ENCODE measurements around the gene SRBD1.

SRBD1 gene

GRCh38 chr2:45559436-45559835 lies 51.6 kb downstream of the SRBD1 start:
- in situ Hi-C loops (cut with MboI; ENCODE audit: low sequenced_read_pairs): no loop called here

- in situ Hi-C loops (cut with MboI; ENCODE audit: low sequenced_read_pairs): no loop called here
Measured at GRCh38 chr2:45554742-45555140, 56.3 kb downstream of the SRBD1 start.

DNA sequence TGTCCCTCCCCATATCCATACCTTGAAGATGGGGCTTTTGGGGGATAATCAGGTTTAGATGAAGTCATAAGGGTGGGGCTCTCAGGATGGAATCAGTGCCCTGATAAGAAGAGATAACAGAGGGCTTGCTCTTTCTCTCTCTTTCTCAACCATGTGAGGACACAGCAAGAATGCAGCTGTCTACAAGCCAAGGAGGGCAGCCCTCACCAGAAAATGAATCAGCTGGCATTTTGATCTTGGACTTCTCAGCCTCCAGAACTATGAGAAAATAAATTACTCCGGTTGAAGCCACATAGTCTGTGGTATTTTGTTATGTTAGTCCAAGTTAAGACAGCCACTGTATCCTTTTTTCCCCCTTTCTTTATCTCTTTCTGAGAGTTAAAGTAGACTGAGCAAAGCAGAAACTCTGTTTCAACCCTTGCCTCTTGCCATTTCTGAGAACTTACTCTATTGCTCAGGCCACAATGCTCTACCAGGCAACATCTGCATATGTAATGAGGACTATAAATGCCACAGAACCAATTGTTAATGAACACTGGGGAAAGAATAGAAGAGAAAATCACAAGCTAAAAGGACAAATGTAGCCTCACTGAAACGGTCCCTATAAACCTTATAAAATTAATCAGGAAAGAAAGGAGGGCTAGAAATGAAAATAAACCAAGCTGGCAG lies 56.9 kb downstream of the SRBD1 start:
- in situ Hi-C loops (cut with MboI; ENCODE audit: low sequenced_read_pairs): no loop called here

DNA sequence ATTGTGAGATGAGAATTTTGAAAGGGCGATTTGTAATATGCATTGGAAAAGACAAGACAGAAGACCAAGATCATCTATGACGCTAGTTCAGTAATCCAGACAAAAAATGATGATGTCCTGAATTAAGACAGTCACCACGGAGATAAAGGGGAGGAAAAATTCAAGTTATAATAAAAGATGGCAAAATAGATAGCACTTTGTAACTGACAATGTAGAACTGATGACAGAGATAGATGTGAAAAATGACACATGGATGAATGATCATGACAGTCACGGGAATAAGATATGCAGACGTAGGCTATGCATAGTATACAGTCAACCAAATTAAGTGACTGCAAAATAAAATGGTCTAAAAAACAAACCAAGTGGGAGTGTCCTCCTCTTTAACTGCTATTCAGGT lies 59.2 kb downstream of the SRBD1 start:
- in situ Hi-C loops (cut with MboI; ENCODE audit: low sequenced_read_pairs): no loop called here

DNA sequence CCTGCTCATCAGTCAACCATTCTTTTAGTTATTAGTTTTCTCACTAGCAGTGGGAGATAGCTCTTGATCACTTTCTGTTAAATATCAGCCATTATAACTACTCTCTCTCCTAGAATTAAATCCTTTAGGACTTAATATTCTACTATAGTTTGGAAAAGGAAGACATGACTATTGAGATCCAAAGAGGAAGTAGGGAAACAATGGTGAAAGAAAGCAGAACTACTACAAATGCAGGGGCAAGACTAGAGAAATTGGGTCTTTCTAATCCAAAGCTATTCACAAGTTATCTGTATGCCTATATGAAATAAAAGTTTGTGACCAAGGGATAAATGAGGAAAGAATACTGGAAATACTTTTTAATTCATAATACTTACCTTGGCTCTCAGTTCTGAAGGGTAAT lies 65.1 kb downstream of the SRBD1 start:
- in situ Hi-C loops (cut with MboI; ENCODE audit: low sequenced_read_pairs): no loop called here

- in situ Hi-C loops (cut with MboI; ENCODE audit: low sequenced_read_pairs): no loop called here
Measured at GRCh38 chr2:45543257-45543656, 67.8 kb downstream of the SRBD1 start.

DNA sequence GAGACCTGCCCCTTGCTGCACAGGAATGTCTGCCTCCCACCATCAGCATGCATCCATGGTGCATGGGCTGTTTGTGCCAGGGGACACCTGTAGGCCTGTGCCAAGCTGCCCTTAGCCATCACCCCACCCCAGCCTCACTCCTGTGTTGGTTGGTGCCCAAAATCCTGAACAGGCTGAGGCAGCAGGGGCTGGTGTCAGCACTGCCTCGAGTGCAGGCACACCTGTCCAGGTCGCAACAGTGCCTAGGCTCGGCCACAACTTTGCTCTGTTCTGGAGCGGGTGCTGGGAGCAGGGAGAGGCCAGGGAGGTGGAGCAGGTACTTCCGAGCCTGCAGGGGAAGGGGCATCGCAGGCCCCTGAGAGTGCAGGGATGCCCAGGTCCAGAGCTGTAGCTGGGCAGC lies 69.1 kb downstream of the SRBD1 start:
- in situ Hi-C loops (cut with MboI; ENCODE audit: low sequenced_read_pairs): no loop called here

GRCh38 chr2:45541450-45541849 lies 69.6 kb downstream of the SRBD1 start:
- in situ Hi-C loops (cut with MboI; ENCODE audit: low sequenced_read_pairs): no loop called here

DNA sequence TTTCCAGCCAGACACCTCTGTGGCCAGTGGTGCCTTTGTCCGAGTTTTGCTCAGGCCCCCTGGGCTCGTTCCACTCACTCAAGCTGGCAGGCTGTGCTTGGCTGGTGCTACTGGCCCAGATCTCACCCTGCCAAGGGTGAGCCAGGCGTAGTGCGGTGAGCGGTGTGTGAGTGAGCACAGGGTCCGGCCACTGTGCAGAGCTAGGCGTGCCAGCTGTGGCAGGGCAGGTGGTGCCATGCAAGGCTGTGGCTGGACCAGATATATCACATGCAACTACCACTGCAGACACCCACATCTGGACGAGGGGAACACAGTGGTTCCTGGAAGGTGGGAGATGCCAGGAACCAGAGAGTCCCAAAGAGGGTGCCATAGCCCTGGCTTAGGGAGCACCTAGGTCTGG lies 70.1 kb downstream of the SRBD1 start:
- in situ Hi-C loops (cut with MboI; ENCODE audit: low sequenced_read_pairs): no loop called here

GRCh38 chr2:45533771-45534170 lies 77.3 kb downstream of the SRBD1 start:
- in situ Hi-C loops (cut with MboI; ENCODE audit: low sequenced_read_pairs): no loop called here

DNA sequence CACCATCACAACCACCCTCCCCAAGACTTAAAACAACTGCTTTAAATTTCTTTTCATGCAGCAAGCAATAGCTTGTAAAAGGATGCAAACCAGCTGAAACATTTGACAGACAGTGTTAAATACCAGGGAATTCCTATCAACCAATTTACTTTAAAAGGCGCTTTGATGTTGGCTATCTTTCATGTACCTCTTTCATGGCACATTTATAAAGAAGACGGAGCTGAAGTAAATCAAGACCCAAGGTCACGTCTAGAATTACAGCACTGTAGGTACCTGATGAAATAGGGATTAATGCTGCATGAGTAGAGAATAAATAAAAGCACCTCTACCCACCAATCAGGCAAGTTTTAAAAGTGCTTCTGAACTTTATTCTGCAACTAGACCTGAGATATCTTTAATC lies 78.9 kb downstream of the SRBD1 start:
- in situ Hi-C loops (cut with MboI; ENCODE audit: low sequenced_read_pairs): no loop called here

- in situ Hi-C loops (cut with MboI; ENCODE audit: low sequenced_read_pairs): no loop called here
Measured at GRCh38 chr2:45524016-45524415, 87.1 kb downstream of the SRBD1 start.

- in situ Hi-C loops (cut with MboI; ENCODE audit: low sequenced_read_pairs): no loop called here
Measured at GRCh38 chr2:45518546-45518945, 92.5 kb downstream of the SRBD1 start.

GRCh38 chr2:45510701-45511420 lies 100.2 kb downstream of the SRBD1 start:
- in situ Hi-C loops (cut with MboI; ENCODE audit: low sequenced_read_pairs): no loop called here

DNA sequence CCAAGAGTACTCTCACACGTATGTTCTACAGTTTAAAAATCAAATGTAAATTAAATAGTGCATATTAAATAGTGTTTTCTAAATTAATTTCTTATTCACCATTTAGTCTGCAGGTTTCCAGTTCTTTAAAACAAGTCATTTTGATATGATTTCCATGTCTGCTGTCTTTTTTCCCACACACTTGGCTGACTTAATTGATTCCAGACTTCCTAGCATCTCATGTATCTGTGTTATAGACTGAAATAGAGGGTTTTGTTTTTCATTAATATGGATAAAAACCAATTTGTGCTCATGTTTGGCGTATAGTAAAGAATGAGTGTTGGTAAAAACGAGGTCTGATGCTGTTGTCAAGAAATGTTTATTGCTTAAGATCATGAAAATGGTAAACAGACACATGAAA lies 104.3 kb downstream of the SRBD1 start:
- in situ Hi-C loops (cut with MboI; ENCODE audit: low sequenced_read_pairs): no loop called here

DNA sequence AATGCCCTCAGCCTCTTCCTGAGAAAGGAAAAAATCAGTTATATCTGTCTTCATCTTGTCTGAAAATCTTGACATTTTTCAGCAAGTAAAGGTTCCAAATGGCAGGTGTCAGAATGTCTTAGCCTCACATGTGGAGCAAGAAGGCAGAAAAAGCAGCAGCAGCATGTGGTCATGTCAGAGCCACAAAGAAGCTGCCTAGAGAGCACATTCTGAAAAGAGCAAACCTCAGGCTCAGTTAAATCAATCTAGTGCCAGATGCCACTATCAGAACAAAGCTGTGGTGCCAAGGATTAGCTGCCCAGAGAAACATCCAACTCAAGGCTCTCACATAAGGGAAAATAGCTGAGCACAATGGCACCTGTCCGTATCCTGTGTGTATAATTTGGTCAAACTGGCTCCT lies 105.9 kb downstream of the SRBD1 start:
- in situ Hi-C loops (cut with MboI; ENCODE audit: low sequenced_read_pairs): no loop called here

- in situ Hi-C loops (cut with MboI; ENCODE audit: low sequenced_read_pairs): no loop called here
Measured at GRCh38 chr2:45498661-45499550, 112.2 kb downstream of the SRBD1 start.

- in situ Hi-C loops (cut with MboI; ENCODE audit: low sequenced_read_pairs): no loop called here
Measured at GRCh38 chr2:45497355-45497754, 113.7 kb downstream of the SRBD1 start.

- in situ Hi-C loops (cut with MboI; ENCODE audit: low sequenced_read_pairs): no loop called here
Measured at GRCh38 chr2:45496869-45497268, 114.2 kb downstream of the SRBD1 start.

DNA sequence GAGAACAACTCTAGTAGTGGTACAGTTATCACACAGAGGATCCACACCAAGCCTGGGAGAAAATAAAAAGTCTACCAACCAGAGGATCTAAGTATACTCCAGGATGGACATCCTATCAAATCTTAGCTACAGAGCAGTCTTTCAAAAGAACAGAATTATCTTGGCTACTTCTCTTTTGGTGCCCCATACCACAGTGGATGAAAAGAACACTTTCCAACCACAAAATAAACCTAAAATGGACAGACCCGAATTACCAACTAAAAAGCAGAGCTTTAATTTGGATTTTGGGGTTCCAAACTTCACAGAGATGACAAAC lies 116.1 kb downstream of the SRBD1 start:
- in situ Hi-C loops (cut with MboI; ENCODE audit: low sequenced_read_pairs): loop anchor here (5.0 kb wide), 1 partner anchor 518 kb away; no protein-coding TSS in a partner anchor

DNA sequence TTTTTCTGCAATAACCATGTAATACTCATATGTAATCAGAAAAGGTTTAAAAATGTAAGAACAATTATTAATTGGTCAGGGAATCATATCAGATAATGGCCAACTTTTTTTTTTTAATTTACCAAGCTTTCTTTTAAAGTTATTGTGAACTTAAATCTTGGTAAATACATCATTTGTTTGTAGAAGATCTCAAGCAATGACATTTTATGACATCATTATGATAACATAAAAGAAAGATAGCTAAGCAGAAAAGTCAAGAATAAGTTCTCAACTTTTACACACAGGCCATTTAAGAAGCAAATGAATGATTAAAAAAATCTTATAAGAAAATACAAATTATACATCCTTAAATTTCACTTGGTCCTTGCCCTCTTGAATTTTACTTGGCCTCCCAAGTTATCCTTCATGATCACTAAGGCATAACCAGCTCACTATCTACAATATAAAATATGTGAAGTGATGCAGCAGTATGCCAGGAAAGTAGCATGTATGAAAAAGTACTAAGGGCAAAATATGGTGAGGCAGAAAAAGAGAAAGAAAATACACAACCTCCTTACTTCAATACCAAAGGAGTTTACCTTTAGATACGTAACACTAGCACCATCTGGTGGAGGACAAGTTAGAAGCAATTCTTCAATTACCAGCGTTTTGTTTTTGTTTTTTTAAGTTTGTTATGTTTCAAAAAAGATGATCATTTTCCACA lies 116.6 kb downstream of the SRBD1 start:
- in situ Hi-C loops (cut with MboI; ENCODE audit: low sequenced_read_pairs): loop anchor here (5.0 kb wide), 1 partner anchor 517 kb away; no protein-coding TSS in a partner anchor
